IMR-90 (cell line): ENCODE measurements around the gene GRB10. TPM values are rescaled to one million over a fixed set of nuclear protein-coding genes. Genes with fewer than 3 reads are reported as not detected.

Experiments
- ATAC-seq: fragments of 200-7000 bp; cut with Tn5 transposase; 2 replicates; pipeline ENCODE4 v1.9.1; 2020; ENCODE audit warnings: low read depth, mild to moderate bottlenecking, moderate library complexity
- BruUV-seq: library from RNA; stranded (reverse); fragments of 400-500 nt; replicated peaks from 2 replicates; lab custom pipeline; 2021; lab: Mats Ljungman, UMichigan
- CTCF ChIA-PET: fragments of 300-600 bp; formaldehyde crosslinking; extraction: SDS; loops from one replicate; lab custom pipeline; 2021; ENCODE audit warnings: antibody characterized with exemption; lab: Yijun Ruan, JAX
- POLR2A ChIA-PET: fragments of 300-600 bp; sonication (Branson Sonifier 250); formaldehyde crosslinking; loops from one replicate; lab custom pipeline; 2022; ENCODE audit warnings: antibody characterized with exemption; ENCODE audit not compliant: unreplicated experiment; lab: Charles Lee
- DNase-seq: peaks from one replicate; pipeline ENCODE4 v3.0.0; 2013
- H2AFZ ChIP-seq: replicated peaks from 2 replicates; pipeline ENCODE3; 2013; ENCODE audit warnings: low read length, mild to moderate bottlenecking; ENCODE audit not compliant: poor library complexity
- H2AK5ac ChIP-seq: 2 replicates; pipeline ENCODE4 v1.6.1; 2013; ENCODE audit warnings: low read depth, low read length, inconsistent platforms
- H2AK9ac ChIP-seq: replicated peaks from 2 replicates; pipeline ENCODE3; 2013; ENCODE audit warnings: mild to moderate bottlenecking, low read depth, low read length, moderate library complexity; ENCODE audit not compliant: poor library complexity
- H2BK120ac ChIP-seq: 2 replicates; pipeline ENCODE4 v1.6.1; 2013; ENCODE audit warnings: low read depth, low read length, inconsistent platforms
- H2BK15ac ChIP-seq: 3 replicates; pipeline ENCODE4 v1.6.1; 2013; ENCODE audit warnings: low read depth, low read length, inconsistent platforms
- H2BK20ac ChIP-seq: 2 replicates; pipeline ENCODE4 v1.6.1; 2013; ENCODE audit warnings: low read depth, mild to moderate bottlenecking, inconsistent platforms, low read length, moderate library complexity
- H2BK5ac ChIP-seq: 2 replicates; pipeline ENCODE4 v1.6.1; 2013; ENCODE audit warnings: mild to moderate bottlenecking, low read depth, low read length, inconsistent platforms; ENCODE audit not compliant: poor library complexity, severe bottlenecking
- H3K14ac ChIP-seq: replicated peaks from 2 replicates; pipeline ENCODE4 v1.6.1; 2013; ENCODE audit warnings: low read depth, low read length, inconsistent platforms
- H3K18ac ChIP-seq: 2 replicates; pipeline ENCODE4 v1.6.1; 2013; ENCODE audit warnings: low read depth, low read length, control low read depth
- H3K23ac ChIP-seq: 2 replicates; pipeline ENCODE4 v1.6.1; 2013; ENCODE audit warnings: low read depth, low read length, inconsistent platforms
- H3K27ac ChIP-seq: 2 replicates; pipeline ENCODE4 v1.5.1; 2013; ENCODE audit warnings: mild to moderate bottlenecking, control low read depth, low read length; ENCODE audit not compliant: insufficient read depth
- H3K27me3 ChIP-seq: 2 replicates; pipeline ENCODE4 v1.6.1; 2013; ENCODE audit warnings: low read length; ENCODE audit not compliant: control insufficient read depth, insufficient read depth
- H3K36me3 ChIP-seq: 2 replicates; pipeline ENCODE4 v1.6.1; 2013; ENCODE audit warnings: low read length, mixed read lengths; ENCODE audit not compliant: control insufficient read depth, insufficient read depth
- H3K4ac ChIP-seq: 2 replicates; pipeline ENCODE4 v1.6.1; 2013; ENCODE audit warnings: low read depth, low read length, inconsistent platforms
- H3K4me1 ChIP-seq: 2 replicates; pipeline ENCODE4 v1.6.1; 2013; ENCODE audit warnings: low read length, mixed read lengths; ENCODE audit not compliant: control insufficient read depth, insufficient read depth
- H3K4me2 ChIP-seq: 2 replicates; pipeline ENCODE4 v1.6.1; 2013; ENCODE audit warnings: low read depth, mild to moderate bottlenecking, control low read depth, low read length, moderate library complexity
- H3K4me3 ChIP-seq: 2 replicates; pipeline ENCODE4 v1.5.1; 2013; ENCODE audit warnings: low read depth, mild to moderate bottlenecking, control low read depth, low read length, moderate library complexity; ENCODE audit not compliant: insufficient read depth
- H3K56ac ChIP-seq: 2 replicates; pipeline ENCODE4 v1.6.1; 2013; ENCODE audit warnings: low read length, inconsistent platforms; ENCODE audit not compliant: insufficient read depth; ENCODE audit errors: extremely low read depth
- H3K79me1 ChIP-seq, 2 experiments: 2 replicates each; pipeline ENCODE4 v1.6.1; 2013; ENCODE audit warnings: low read length in 2 of 2, inconsistent platforms in 1 of 2, low read depth in 1 of 2
- H3K9ac ChIP-seq: 2 replicates; pipeline ENCODE4 v1.6.1; 2013; ENCODE audit warnings: low read depth, low read length, control low read depth
- H3K9me1 ChIP-seq: 2 replicates; pipeline ENCODE4 v1.6.1; 2013; ENCODE audit warnings: low read length, inconsistent platforms; ENCODE audit not compliant: insufficient read depth
- H3K9me3 ChIP-seq: 2 replicates; pipeline ENCODE4 v1.6.1; 2013; ENCODE audit warnings: low read length; ENCODE audit not compliant: control insufficient read depth, insufficient read depth
- H4K20me1 ChIP-seq: 2 replicates; pipeline ENCODE4 v1.6.1; 2013; ENCODE audit warnings: low read length, inconsistent platforms; ENCODE audit not compliant: insufficient read depth
- H4K5ac ChIP-seq: 2 replicates; pipeline ENCODE4 v1.6.1; 2013; ENCODE audit warnings: mild to moderate bottlenecking, low read depth, low read length, control low read depth
- H4K8ac ChIP-seq, 2 experiments: 2 replicates each; pipeline ENCODE4 v1.6.1; 2013; ENCODE audit warnings: low read depth in 2 of 2, low read length in 2 of 2, control low read depth in 1 of 2, inconsistent platforms in 1 of 2
- H4K91ac ChIP-seq: 2 replicates; pipeline ENCODE4 v1.6.1; 2013; ENCODE audit warnings: low read depth, low read length, inconsistent platforms; ENCODE audit not compliant: insufficient read depth
- CHD1 ChIP-seq: IDR thresholded peaks from 2 replicates; pipeline ENCODE4 v1.6.1; 2012; ENCODE audit warnings: low read depth, low read length, improper control_type of control experiment
- WGBS, 2 experiments: methylation state at CpG; one replicate each; pipeline versions ENCODE4 v1.1.5 to v1.1.7; 2013; ENCODE audit warnings: missing lambda C conversion rate in 2 of 2; ENCODE audit not compliant: insufficient read length in 1 of 2; ENCODE audit errors: extremely low coverage in 2 of 2; 5-methylcytosine and 5-hydroxymethylcytosine counted together
- dilution Hi-C: fragments of 300-500 bp; cut with HindIII; formaldehyde crosslinking; loops from one replicate; pipeline ENCODE4 v1.14.3; 2018; ENCODE audit warnings: low sequenced_read_pairs; ENCODE audit not compliant: unreplicated experiment
- in situ Hi-C: fragments of 300-500 bp; cut with MboI; formaldehyde crosslinking; loops from 3 replicates; pipeline ENCODE4 v1.14.3; 2019; ENCODE audit warnings: low sequenced_read_pairs, inconsistent platforms, mixed read lengths
- intact Hi-C: fragments of 100-400 bp; cut with micrococcal nuclease; formaldehyde crosslinking; loops from 2 replicates; pipeline ENCODE4 v1.10.0; 2022
- polyA plus RNA-seq, 3 experiments: library from polyadenylated mRNA; depleted of rRNA; stranded (reverse); fragments of >200 nt; gene quantifications; 2 replicates each; pipeline ENCODE4 v1.2.3, GENCODE V29; 2012; ENCODE audit warnings: low replicate concordance in 1 of 3
- total RNA-seq: library from RNA; depleted of rRNA; stranded (reverse); fragments of >200 nt; gene quantifications from 2 replicates; pipeline ENCODE4 v1.2.3, GENCODE V29; 2012

GRB10 gene
- total and polyA plus RNA-seq, 2 of the 4 experiments (the other 2 are of a cell fraction): 6.3 to 15.1 TPM

- ChIA-PET CTCF (no interaction called here), POLR2A (no interaction called here)
- H3K36me3 ChIP-seq: 0 out of 2 replicates have a peak, but pooled peaks cover 1% of the 10 kb centered on the region
- H4K20me1 ChIP-seq: peaks cover 23% of the 10 kb centered on the region
- H3K9ac ChIP-seq: no peak overlapping the region
- in situ Hi-C loops: no loop called here
- no peak overlapping the region for H2BK15ac ChIP-seq
- H3K79me1 ChIP-seq: peaks cover 12 to 69% of the 10 kb centered on the region in 2 experiments; a peak in 3 of 4 replicates
- no peak overlapping the region for H3K23ac ChIP-seq
- H2AK9ac ChIP-seq: no peak overlapping the region
- no peak overlapping the region for H3K4ac ChIP-seq
- peak; percentile 37 for ATAC-seq
- no TSS peak for BruUV-seq
- H2BK5ac ChIP-seq: no peak overlapping the region
- H4K5ac ChIP-seq: no peak overlapping the region
- H2AK5ac ChIP-seq: no peak overlapping the region
- H3K56ac ChIP-seq: no peak overlapping the region
- H3K27me3 ChIP-seq: no peaks in the 10 kb centered on the region
- H3K14ac ChIP-seq: no peak overlapping the region; the same call in 1 of the 2 replicates
- no peak overlapping the region for H3K27ac ChIP-seq
- peaks cover 11% of the 10 kb centered on the region; the same call in 1 of the 2 replicates for H3K9me1 ChIP-seq
- DNase-seq: no peak
- intact Hi-C loops: no loop called here
- H3K4me1 ChIP-seq: peaks cover 6% of the 10 kb centered on the region; the same call in 1 of the 2 replicates
- no peak overlapping the region for H4K91ac ChIP-seq
- no peak for TF ChIP-seq CHD1
- no peaks in the 10 kb centered on the region for H3K9me3 ChIP-seq
- no peak overlapping the region for H3K18ac ChIP-seq
- no peak overlapping the region for H3K4me3 ChIP-seq
- dilution Hi-C loops: no loop called here
- no peak overlapping the region for H4K8ac ChIP-seq
- peak overlapping the region; percentile 46 for H2AFZ ChIP-seq
- H2BK20ac ChIP-seq: no peak overlapping the region
- H2BK120ac ChIP-seq: no peak overlapping the region
- WGBS, 2 experiments: no CpG with 5 or more reads among the region's 2 CpGs
- no peak overlapping the region; the same call in 1 of the 2 replicates for H3K4me2 ChIP-seq
These were observed 63.8 kb downstream of the GRB10 start for GRCh38 chr7:50718876-50719275.
